ENCODE measurements around the gene CBARP. TPM values are rescaled to one million over a fixed set of nuclear protein-coding genes. Genes with fewer than 3 reads are reported as not detected.

The CBARP gene
- total RNA-seq, 1 donor from 2014 or later, result 1.2 TPM

GRCh38 chr19:1236576-1236975 is 1.2 kb downstream of the CBARP start:
- Mint-ChIP-seq H3K4me1 (peaks cover 33% of the 10 kb centered on the region), H3K9me3 (no peaks in the 10 kb centered on the region), H3K27me3 (ENCODE audit: insufficient read depth, low read depth) (peaks cover 15% of the 10 kb centered on the region), H3K27ac (no peak overlapping the region), H3K36me3 (no peaks in the 10 kb centered on the region), H3K4me3 (peak overlapping the region; percentile 77)
- H2AFZ ChIP-seq (replicated peaks), result no peak overlapping the region
- H3K4me1 ChIP-seq, result peaks cover 9% of the 10 kb centered on the region
- peaks cover 7% of the 10 kb centered on the region for H3K27me3 ChIP-seq
- no peak overlapping the region for H3K27ac ChIP-seq
- H3K4me2 ChIP-seq, result peak overlapping the region; percentile 89
- H3K4me3 ChIP-seq, result peak overlapping the region; percentile 75
- TF ChIP-seq EZH2 (IDR thresholded peaks at IDR 0.05) (no peak), CTCF (IDR thresholded peaks at IDR 0.05) (no peak), EZH2phosphoT487 (IDR thresholded peaks at IDR 0.05) (no peak)
- H3K79me2 ChIP-seq (ENCODE audit: low read depth), result peaks cover 12% of the 10 kb centered on the region
- no peaks in the 10 kb centered on the region for H3K36me3 ChIP-seq
- H4K20me1 ChIP-seq (ENCODE audit: low read depth), result peaks cover 11% of the 10 kb centered on the region
- H3K9me3 ChIP-seq (ENCODE audit: low read depth), result no peaks in the 10 kb centered on the region
- no peak overlapping the region for H3K9ac ChIP-seq
- peaks cover 29% of the 10 kb centered on the region for H3F3A ChIP-seq (ENCODE audit: low read depth)
- peak; percentile 68 for DNase-seq (ENCODE audit: low spot score)

- Histone ChIP-seq H3K27me3 (peaks cover 5% of the 10 kb centered on the region), H3K4me1 (peaks cover 9% of the 10 kb centered on the region), H3K4me3 (peak overlapping the region; percentile 75), H3K27ac (no peak overlapping the region), H3K9me3 (ENCODE audit: low read depth) (no peaks in the 10 kb centered on the region), H3F3A (ENCODE audit: low read depth) (peaks cover 25% of the 10 kb centered on the region), H3K36me3 (no peaks in the 10 kb centered on the region), H4K20me1 (ENCODE audit: low read depth) (peaks cover 14% of the 10 kb centered on the region), H3K9ac (no peak overlapping the region), H3K79me2 (ENCODE audit: low read depth) (peaks cover 12% of the 10 kb centered on the region), H2AFZ (replicated peaks) (no peak overlapping the region), H3K4me2 (peak overlapping the region; percentile 89)
- Mint-ChIP-seq H3K36me3 (no peaks in the 10 kb centered on the region), H3K27me3 (ENCODE audit: insufficient read depth, low read depth) (peaks cover 12% of the 10 kb centered on the region), H3K27ac (no peak overlapping the region), H3K9me3 (no peaks in the 10 kb centered on the region), H3K4me1 (peaks cover 26% of the 10 kb centered on the region), H3K4me3 (peak overlapping the region; percentile 77)
- TF ChIP-seq EZH2 (IDR thresholded peaks at IDR 0.05), result no peak
- TF ChIP-seq EZH2phosphoT487 (IDR thresholded peaks at IDR 0.05), result no peak
- TF ChIP-seq CTCF (IDR thresholded peaks at IDR 0.05), result no peak
- no peak for DNase-seq (ENCODE audit: low spot score)
These were observed 1.9 kb downstream of the CBARP start for GRCh38 chr19:1235625-1236538.

- H3K9me3 Mint-ChIP-seq, result no peaks in the 10 kb centered on the region
- no peak overlapping the region for H3K4me3 Mint-ChIP-seq
- no peaks in the 10 kb centered on the region for H3K36me3 Mint-ChIP-seq
- Histone ChIP-seq H3F3A (ENCODE audit: low read depth) (peaks cover 23% of the 10 kb centered on the region), H3K4me1 (peaks cover 8% of the 10 kb centered on the region), H3K36me3 (no peaks in the 10 kb centered on the region), H3K9me3 (ENCODE audit: low read depth) (no peaks in the 10 kb centered on the region), H3K79me2 (ENCODE audit: low read depth) (peaks cover 12% of the 10 kb centered on the region), H3K4me2 (no peak overlapping the region), H3K9ac (no peak overlapping the region), H4K20me1 (ENCODE audit: low read depth) (peaks cover 19% of the 10 kb centered on the region), H3K27ac (no peak overlapping the region), H3K27me3 (no peaks in the 10 kb centered on the region), H2AFZ (replicated peaks) (no peak overlapping the region), H3K4me3 (no peak overlapping the region)
- no peak for DNase-seq (ENCODE audit: low spot score)
- TF ChIP-seq CTCF (IDR thresholded peaks at IDR 0.05), result no peak
- no peak for TF ChIP-seq EZH2phosphoT487 (IDR thresholded peaks at IDR 0.05)
- TF ChIP-seq EZH2 (IDR thresholded peaks at IDR 0.05), result no peak
- peaks cover 22% of the 10 kb centered on the region for H3K4me1 Mint-ChIP-seq
- no peak overlapping the region for H3K27ac Mint-ChIP-seq
- peaks cover 12% of the 10 kb centered on the region for H3K27me3 Mint-ChIP-seq (ENCODE audit: insufficient read depth, low read depth)
These were observed 2.8 kb downstream of the CBARP start for GRCh38 chr19:1234955-1235380.
